Measurements from ENCODE around the gene PTPRG.

PTPRG gene

GRCh38 chr3:61582287-61582686 is 20.9 kb downstream of the PTPRG start:
- Histone ChIP-seq H3K27ac (no peak overlapping the region), H3K4me3 (ENCODE audit: low read depth, low read length) (no peak overlapping the region), H3K36me3 (replicated peaks) (no peaks in the 10 kb centered on the region), H3K27me3 (replicated peaks) (no peaks in the 10 kb centered on the region)
- in situ Hi-C loops (cut with HindIII; ENCODE audit: low pct_ligation_motif_present, low sequenced_read_pairs), result no loop called here
- TF ChIP-seq CTCF (IDR thresholded peaks at IDR 0.05; ENCODE audit: low read depth, low read length, missing control alignments), result no peak
- DNase-seq, result no peak

GRCh38 chr3:61582846-61583245 is 21.5 kb downstream of the PTPRG start:
- no peak overlapping the region for H3K4me3 ChIP-seq (ENCODE audit: low read depth, low read length)
- no peaks in the 10 kb centered on the region for H3K27me3 ChIP-seq (replicated peaks)
- no peak for TF ChIP-seq CTCF (IDR thresholded peaks at IDR 0.05; ENCODE audit: low read depth, low read length, missing control alignments)
- in situ Hi-C loops (cut with HindIII; ENCODE audit: low pct_ligation_motif_present, low sequenced_read_pairs), result no loop called here
- no peak overlapping the region for H3K27ac ChIP-seq
- no peak for DNase-seq
- no peaks in the 10 kb centered on the region for H3K36me3 ChIP-seq (replicated peaks)

- no peaks in the 10 kb centered on the region for H3K36me3 ChIP-seq (replicated peaks)
- no peak overlapping the region for H3K4me3 ChIP-seq (ENCODE audit: low read depth, low read length)
- no peak for TF ChIP-seq CTCF (IDR thresholded peaks at IDR 0.05; ENCODE audit: low read depth, low read length, missing control alignments)
- no peak overlapping the region for H3K27ac ChIP-seq
- DNase-seq, result no peak
- H3K27me3 ChIP-seq (replicated peaks), result no peaks in the 10 kb centered on the region
- in situ Hi-C loops (cut with HindIII; ENCODE audit: low pct_ligation_motif_present, low sequenced_read_pairs), result no loop called here
These were observed 22.8 kb downstream of the PTPRG start for GRCh38 chr3:61583890-61584875.

DNA sequence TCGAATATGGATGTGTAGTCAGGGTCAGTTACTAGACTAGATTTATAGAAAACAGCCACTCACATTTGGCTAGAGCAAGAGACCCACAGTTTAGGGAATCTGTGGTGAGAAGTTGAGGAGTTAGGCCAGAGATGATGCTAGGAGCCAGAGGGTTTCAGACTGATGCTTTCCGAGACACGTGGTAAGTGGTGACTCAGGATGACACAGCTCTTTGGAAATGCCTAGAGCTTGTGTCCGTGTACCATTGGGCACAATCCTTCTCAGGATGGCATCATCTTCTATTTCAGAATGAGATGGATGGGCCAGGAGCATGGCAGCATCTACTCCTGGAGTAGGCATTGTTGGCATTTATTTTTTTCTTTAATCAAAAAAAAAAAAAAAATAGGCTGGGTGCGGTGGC is 28.5 kb downstream of the PTPRG start:
- no peaks in the 10 kb centered on the region for H3K36me3 ChIP-seq (replicated peaks)
- no peak overlapping the region for H3K27ac ChIP-seq
- in situ Hi-C loops (cut with HindIII; ENCODE audit: low pct_ligation_motif_present, low sequenced_read_pairs), result no loop called here
- no peak for TF ChIP-seq CTCF (IDR thresholded peaks at IDR 0.05; ENCODE audit: low read depth, low read length, missing control alignments)
- H3K27me3 ChIP-seq (replicated peaks), result no peaks in the 10 kb centered on the region
- DNase-seq, result peak; percentile 75
- no peak overlapping the region for H3K4me3 ChIP-seq (ENCODE audit: low read depth, low read length)

GRCh38 chr3:61591300-61591699 is 29.9 kb downstream of the PTPRG start:
- no peaks in the 10 kb centered on the region for H3K27me3 ChIP-seq (replicated peaks)
- no peak for TF ChIP-seq CTCF (IDR thresholded peaks at IDR 0.05; ENCODE audit: low read depth, low read length, missing control alignments)
- in situ Hi-C loops (cut with HindIII; ENCODE audit: low pct_ligation_motif_present, low sequenced_read_pairs), result no loop called here
- no peaks in the 10 kb centered on the region for H3K36me3 ChIP-seq (replicated peaks)
- H3K4me3 ChIP-seq (ENCODE audit: low read depth, low read length), result no peak overlapping the region
- no peak overlapping the region for H3K27ac ChIP-seq
- no peak for DNase-seq

Measured in brain microvascular endothelial cell (primary cell).